ENCODE measurements around the gene PRSS50. TPM values are rescaled to one million over a fixed set of nuclear protein-coding genes. Genes with fewer than 3 reads are reported as not detected.

Gene PRSS50
- total and polyA plus RNA-seq, 2 donors (not counting 3 experiments of a cell fraction or from before 2014, with no cell fraction given), result not detected

GRCh38 chr3:46707601-46708011 lies 10.1 kb downstream of the PRSS50 start:
- BruUV-seq (replicated peaks), result no TSS peak
- dilution Hi-C loops (cut with MboI; ENCODE audit: extremely low pct_ligation_motif_present, low sequenced_read_pairs) (no loop called here), intact Hi-C loops (cut with micrococcal nuclease) (loop anchor here (5.0 to 10.0 kb wide), 3 partner anchors 287 to 667 kb away; no protein-coding TSS in a partner anchor)

More at GRCh38 chr3:46707601-46708011, 10.1 kb downstream of the PRSS50 start:
- H3K36me3 ChIP-seq (ENCODE audit: control insufficient read depth in 2 of 2, extremely low read depth in 1 of 2, insufficient read depth in 2 of 2, low read length in 2 of 2), result no peaks in the 10 kb centered on the region
- H3K27ac ChIP-seq (ENCODE audit: insufficient read depth, low read depth, low read length), result no peak overlapping the region
- FAIRE-seq (no peak), DNase-seq (ENCODE audit: low read depth, low spot score) (no peak)
- TF ChIP-seq MYC (IDR thresholded peaks at IDR 0.05; ENCODE audit: low read depth, low read length), result no peak
- TF ChIP-seq CTCF (IDR thresholded peaks at IDR 0.05; ENCODE audit: extremely low read depth in 1 of 2, insufficient read depth in 1 of 2, low read depth in 1 of 2, low read length in 2 of 2), result no peak
- TF ChIP-seq POLR2AphosphoS5 (IDR thresholded peaks at IDR 0.05; ENCODE audit: insufficient read depth, low read depth, low read length), result no peak
- TF ChIP-seq JUN (IDR thresholded peaks at IDR 0.05; ENCODE audit: borderline replicate concordance, insufficient read depth, insufficient read length, low read depth), result no peak
- no peak for TF ChIP-seq FOS (IDR thresholded peaks at IDR 0.05; ENCODE audit: borderline replicate concordance, insufficient read depth, low read length)
- H3K27me3 ChIP-seq (ENCODE audit: control insufficient read depth in 2 of 2, insufficient read depth in 2 of 2, low read length in 2 of 2), result peaks cover 0 to under 1% of the 10 kb centered on the region in 2 experiments
- no peak overlapping the region for H2AFZ ChIP-seq (ENCODE audit: low read depth, low read length)
- H3K4me3 ChIP-seq (replicated peaks in 1 of 3; ENCODE audit: insufficient read depth in 1 of 3, low read depth in 1 of 3, low read length in 3 of 3), result no peak overlapping the region
- H3K9me1 ChIP-seq (replicated peaks; ENCODE audit: control insufficient read depth, extremely low read depth, insufficient read depth, low read length), result no peaks in the 10 kb centered on the region
- H3K9ac ChIP-seq (replicated peaks; ENCODE audit: extremely low read depth, insufficient read depth, low read length), result no peak overlapping the region
- no peaks in the 10 kb centered on the region for H3K79me2 ChIP-seq (ENCODE audit: control insufficient read depth, insufficient read depth, low read length)
- ChIA-PET POLR2A (no interaction called here), CTCF (interaction anchor here (0.6 to 4.2 kb wide), 6 partner anchors 13 to 201 kb away, joined by 3 to 27 read pairs (median 3); no protein-coding TSS in a partner anchor)
- H3K4me2 ChIP-seq (ENCODE audit: insufficient read depth, low read length), result no peak overlapping the region
- no peaks in the 10 kb centered on the region for H3K9me3 ChIP-seq (replicated peaks; ENCODE audit: control insufficient read depth, insufficient read depth, low read length)
- H3K4me1 ChIP-seq (ENCODE audit: control insufficient read depth, extremely low read depth, insufficient read depth, low read length), result peaks cover 11% of the 10 kb centered on the region
- no peaks in the 10 kb centered on the region for H4K20me1 ChIP-seq (replicated peaks; ENCODE audit: control insufficient read depth, extremely low read depth, insufficient read depth, low read length)

Data from endothelial cell of umbilical vein (primary cell).